Measurements from ENCODE around the gene RGS5.

- TF ChIP-seq CTCF (IDR thresholded peaks at IDR 0.05) (no peak), POLR2A (IDR thresholded peaks at IDR 0.05) (no peak)
Observed at GRCh38 chr1:163203561-163203960, 845 bp upstream of the RGS5 start.
